HG02852 (cell line): Measurements from ENCODE around the gene MMP14.
"Not testable (repeated sequence)": the region's sequence is repeated elsewhere in the genome, so short reads cannot be mapped to it uniquely, and the experiment has no call there.

ENCODE experiments used
- ATAC-seq: cut with Tn5 transposase; IDR thresholded peaks from one replicate; pipeline ENCODE4 v1.9.1; 2021; ENCODE audit warnings: mild to moderate bottlenecking, moderate library complexity; ENCODE audit not compliant: unreplicated experiment

Gene MMP14

DNA sequence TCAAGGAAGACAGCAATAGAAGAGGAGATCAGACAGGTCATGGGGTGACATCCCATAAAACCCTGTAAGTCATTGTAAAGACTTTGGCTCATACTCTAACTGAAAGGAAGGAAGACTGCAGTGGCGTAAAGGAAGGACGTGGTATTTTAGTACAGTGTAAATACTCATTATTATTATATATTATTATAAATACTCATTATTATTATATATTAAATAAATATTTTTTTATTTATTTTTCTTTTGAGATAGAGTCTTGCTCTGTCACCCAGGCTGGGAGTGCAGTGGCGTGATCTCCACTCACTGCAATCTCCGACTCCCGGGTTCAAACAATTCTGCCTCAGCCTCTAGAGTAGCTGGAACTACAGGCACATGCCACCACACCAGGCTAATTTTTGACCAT is 20.0 kb downstream of the MMP14 start:
- no peak for ATAC-seq

DNA sequence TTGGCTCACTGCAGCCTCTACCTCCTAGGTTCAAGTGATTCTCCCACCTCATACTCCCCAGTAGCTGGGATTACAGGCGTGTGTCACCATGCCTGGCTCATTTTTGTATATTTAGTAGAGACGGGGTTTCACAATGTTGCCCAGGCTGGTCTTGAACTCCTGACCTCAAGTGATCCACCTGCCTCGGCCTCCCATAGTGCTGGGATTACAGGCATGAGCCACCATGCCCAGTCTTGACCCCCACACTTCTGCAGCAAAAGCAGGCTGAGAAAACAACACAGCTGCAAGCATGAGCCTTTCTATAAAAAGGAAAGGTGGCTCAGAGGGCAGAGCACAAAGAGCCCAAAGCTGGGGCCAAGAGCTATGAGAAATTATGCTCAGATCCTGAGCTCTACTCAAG is 24.0 kb downstream of the MMP14 start:
- not testable (repeated sequence) for ATAC-seq

DNA sequence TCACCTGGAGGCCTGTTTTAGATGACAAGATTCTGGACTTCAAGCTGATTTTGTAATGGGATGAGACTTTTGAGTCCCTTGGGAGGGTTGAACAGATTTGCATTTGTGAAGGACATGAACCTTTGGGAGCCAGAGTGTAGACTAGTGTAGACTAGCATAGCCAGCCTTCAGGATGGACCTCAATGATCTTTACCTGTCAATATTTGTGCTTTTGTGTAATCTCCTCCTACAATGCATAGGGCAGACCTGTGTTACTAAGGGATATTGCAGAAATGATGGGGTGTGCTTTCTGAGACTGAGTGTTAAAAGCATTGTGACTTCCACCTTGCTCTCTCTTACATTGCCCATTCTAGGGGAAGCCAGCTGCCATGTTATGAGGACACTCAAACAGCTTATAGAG is 25.3 kb downstream of the MMP14 start:
- no peak for ATAC-seq

DNA sequence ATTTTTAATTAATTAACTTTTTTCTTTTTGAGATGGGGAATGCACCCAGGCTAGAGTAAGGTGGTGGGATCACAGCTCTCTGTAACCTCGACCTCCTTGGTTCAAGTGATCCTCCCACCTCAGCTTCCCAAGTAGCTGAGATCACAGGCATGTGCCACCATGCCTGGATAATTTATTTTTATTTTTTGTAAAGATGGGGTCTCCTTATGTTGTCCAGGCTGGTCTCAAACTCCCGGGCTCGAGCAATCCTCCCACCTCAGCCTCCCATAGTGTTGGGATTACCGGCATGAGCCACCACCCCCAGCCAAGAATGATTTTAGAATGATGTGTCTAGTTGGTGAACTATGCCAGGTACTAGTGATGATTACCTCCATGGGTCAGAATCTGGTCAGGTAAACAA is 28.6 kb downstream of the MMP14 start:
- no peak for ATAC-seq

DNA sequence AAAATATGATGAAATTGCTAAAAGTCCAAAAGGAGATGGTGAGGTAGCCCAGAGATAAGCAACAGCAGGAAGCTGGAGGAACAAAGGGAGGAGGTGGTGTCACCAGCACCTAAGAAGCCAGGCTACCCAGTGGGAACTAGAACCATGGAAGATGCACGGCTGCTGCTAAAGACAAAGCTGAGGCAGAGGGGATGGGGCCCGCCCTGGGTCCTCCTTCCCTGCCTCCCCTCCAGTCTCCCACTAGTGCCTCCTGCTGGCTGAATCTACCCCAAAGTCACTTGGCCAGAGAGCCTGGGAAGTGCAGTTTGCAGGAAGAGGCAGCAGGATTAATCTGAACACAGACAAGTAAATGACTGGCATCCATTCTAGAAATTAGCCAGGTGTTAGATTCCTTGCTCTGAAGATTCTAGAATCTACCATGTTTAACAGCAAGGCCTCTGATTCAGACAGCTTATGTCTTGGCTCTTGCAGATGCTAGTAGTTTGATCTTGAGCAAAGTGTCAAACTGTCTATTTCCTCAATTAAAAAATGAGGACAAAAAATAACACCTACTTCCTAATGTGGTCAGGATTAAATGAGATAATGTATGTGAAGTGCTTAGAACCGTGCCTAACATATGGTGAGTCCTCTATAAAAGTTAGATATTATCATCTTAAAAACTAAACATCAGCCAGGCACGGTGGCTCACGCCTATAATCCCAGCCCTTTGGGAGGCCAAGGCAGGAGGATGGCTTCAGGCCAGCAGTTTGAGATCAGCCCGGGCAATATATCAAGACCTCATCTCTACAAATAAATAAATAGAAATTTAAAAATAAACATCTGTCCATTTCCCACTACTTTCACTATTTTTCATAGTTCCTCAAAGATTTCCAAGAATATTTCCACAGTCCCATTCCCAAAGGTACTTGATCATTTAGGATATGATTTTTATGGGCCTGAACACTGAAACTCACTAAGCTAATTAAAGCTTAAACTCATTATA is 29.3 kb downstream of the MMP14 start:
- ATAC-seq: no peak

DNA sequence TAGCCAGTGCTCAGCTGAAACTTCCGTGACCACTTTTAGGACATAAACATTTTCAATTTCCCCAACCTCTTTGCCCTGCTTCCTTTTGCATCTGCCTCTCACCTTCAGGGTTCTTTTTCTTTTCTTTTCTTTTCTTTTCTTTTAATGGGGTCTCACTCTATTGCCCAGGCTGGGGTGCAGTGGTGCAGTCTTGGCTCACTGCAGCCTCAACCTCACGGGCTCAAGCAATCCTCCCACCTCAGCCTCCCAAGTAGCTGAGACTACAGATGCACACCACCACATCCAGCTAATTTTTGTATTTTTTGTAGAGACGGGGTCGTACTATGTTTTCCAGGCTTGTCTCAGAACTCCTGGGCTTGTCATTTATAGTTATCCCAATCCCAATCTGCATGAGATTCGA is 30.5 kb downstream of the MMP14 start:
- ATAC-seq: no peak

DNA sequence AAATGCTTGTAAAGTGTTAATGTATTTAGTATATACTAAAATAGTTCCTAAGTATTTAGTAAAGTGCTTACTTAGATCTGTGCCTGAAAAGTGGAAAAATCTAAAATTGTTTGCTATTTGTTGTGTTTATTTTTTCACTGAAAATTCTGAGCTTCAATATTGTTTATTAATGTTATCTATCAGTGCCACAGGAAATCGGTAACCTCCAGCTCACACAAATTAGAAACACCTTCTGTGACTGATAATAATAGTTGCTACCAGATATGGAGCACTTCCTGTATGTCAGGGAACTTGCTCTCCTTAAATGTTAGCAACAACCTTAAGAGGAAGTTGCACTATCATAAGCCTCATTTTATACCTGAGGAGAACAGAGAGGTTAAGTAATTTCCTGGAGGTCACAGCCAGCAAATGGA is 34.4 kb downstream of the MMP14 start:
- peak; percentile 39 for ATAC-seq

DNA sequence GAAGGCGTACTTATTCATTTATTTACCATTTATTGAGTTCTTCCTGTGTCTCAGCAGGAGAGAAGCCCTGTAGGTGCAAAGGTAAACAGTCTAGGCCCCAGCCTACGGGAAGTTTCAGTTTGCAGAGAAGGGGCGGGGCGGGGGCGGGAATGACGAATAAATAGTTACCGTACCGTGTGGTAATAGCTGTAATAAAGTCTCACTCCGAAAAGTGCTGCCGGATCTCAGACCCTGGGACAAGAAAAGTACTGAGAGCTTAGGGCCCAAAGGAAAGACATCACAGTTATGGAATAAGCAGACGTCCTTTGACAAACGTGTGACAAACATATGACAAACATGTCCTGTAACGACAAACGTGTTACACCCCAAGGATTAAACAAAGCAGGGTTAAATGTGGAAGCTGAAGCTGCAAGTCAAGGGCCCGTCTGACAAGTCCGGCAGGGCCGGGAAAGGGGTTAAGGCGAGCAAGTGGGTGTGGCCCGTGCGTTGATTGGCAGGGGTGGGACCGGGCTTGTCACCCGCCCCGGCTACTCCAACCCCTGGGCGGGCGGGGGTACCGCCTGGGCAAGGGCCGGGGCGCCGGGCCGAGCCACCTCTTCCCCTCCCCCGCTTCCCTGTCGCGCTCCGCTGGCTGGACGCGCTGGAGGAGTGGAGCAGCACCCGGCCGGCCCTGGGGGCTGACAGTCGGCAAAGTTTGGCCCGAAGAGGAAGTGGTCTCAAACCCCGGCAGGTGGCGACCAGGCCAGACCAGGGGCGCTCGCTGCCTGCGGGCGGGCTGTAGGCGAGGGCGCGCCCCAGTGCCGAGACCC is 35.0 kb downstream of the MMP14 start, which contains the start of gene LRP10:
Gene LRP10, plus strand, starts transcription at position 517 of the 809 bp plus-strand sequence. CDS start 564 bp downstream, outside the sequence.
- ATAC-seq: peak; percentile 77

DNA sequence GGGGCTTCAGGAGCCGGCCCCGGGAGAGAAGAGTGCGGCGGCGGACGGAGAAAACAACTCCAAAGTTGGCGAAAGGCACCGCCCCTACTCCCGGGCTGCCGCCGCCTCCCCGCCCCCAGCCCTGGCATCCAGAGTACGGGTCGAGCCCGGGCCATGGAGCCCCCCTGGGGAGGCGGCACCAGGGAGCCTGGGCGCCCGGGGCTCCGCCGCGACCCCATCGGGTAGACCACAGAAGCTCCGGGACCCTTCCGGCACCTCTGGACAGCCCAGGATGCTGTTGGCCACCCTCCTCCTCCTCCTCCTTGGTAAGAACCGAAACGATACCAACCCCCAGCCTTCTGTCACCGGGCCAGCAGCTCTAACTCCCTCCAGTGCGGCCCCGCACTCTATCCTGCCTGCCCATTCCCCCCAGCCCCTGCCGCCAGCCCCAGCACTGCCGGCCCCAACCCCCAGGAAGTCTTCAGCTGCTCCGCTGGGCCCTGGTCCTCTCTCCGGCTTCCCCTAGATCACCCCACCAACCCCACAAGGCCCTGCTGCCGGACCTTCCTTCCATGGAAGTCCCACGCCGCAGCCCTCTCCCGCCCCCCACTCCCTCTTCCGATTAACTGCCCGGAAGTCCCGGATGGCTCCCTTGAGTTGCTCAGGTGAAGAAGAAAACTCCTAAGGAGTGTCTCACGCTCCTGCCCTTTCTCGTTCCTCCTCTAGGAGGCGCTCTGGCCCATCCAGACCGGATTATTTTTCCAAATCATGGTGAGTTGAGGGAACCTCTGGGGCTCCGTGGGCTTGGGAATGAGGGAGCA is 35.8 kb downstream of the MMP14 start:
- peak; percentile 23 for ATAC-seq

DNA sequence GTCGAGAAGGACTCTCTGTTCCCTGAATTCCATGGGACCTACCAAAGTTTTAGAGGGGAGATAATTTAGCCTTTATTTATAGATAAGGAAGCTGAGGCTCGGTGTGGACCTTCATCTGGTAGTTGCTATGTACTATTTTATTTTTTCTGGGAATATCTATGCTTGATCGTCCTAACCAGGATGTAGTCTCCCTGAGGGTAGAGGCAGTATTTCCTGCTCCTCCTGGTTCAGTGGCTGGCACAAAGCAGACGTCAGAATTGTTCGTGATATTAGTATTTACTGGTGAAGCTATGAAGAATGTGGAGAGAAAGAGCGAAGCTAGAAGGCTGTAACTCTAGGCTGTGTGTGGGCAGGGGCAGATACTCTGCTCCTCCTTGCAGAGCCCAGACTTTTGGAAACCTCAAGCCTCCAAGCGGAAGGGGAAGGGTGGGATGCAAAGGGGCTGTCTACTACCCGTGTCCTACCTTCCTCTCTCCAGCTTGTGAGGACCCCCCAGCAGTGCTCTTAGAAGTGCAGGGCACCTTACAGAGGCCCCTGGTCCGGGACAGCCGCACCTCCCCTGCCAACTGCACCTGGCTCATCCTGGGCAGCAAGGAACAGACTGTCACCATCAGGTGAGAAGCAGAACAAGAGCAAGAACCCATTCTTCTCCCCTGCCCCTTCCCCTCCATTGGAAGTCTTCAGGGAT is 36.6 kb downstream of the MMP14 start:
- ATAC-seq: no peak

DNA sequence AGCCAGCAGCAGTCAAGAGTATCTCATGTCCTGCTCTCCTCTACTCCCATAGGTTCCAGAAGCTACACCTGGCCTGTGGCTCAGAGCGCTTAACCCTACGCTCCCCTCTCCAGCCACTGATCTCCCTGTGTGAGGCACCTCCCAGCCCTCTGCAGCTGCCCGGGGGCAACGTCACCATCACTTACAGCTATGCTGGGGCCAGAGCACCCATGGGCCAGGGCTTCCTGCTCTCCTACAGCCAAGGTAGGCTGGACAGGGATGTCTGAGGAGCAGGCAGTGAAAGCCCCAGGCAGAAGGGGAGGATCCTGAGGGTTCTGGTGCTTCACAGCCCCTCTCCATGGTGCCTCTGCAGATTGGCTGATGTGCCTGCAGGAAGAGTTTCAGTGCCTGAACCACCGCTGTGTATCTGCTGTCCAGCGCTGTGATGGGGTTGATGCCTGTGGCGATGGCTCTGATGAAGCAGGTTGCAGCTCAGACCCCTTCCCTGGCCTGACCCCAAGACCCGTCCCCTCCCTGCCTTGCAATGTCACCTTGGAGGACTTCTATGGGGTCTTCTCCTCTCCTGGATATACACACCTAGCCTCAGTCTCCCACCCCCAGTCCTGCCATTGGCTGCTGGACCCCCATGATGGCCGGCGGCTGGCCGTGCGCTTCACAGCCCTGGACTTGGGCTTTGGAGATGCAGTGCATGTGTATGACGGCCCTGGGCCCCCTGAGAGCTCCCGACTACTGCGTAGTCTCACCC is 38.8 kb downstream of the MMP14 start:
- ATAC-seq: no peak

DNA sequence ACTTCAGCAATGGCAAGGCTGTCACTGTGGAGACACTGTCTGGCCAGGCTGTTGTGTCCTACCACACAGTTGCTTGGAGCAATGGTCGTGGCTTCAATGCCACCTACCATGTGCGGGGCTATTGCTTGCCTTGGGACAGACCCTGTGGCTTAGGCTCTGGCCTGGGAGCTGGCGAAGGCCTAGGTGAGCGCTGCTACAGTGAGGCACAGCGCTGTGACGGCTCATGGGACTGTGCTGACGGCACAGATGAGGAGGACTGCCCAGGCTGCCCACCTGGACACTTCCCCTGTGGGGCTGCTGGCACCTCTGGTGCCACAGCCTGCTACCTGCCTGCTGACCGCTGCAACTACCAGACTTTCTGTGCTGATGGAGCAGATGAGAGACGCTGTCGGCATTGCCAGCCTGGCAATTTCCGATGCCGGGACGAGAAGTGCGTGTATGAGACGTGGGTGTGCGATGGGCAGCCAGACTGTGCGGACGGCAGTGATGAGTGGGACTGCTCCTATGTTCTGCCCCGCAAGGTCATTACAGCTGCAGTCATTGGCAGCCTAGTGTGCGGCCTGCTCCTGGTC is 39.4 kb downstream of the MMP14 start:
- no peak for ATAC-seq

DNA sequence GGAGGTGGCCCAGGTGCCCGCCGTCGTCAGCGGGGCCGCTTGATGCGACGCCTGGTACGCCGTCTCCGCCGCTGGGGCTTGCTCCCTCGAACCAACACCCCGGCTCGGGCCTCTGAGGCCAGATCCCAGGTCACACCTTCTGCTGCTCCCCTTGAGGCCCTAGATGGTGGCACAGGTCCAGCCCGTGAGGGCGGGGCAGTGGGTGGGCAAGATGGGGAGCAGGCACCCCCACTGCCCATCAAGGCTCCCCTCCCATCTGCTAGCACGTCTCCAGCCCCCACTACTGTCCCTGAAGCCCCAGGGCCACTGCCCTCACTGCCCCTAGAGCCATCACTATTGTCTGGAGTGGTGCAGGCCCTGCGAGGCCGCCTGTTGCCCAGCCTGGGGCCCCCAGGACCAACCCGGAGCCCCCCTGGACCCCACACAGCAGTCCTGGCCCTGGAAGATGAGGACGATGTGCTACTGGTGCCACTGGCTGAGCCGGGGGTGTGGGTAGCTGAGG is 40.7 kb downstream of the MMP14 start:
- ATAC-seq: no peak

DNA sequence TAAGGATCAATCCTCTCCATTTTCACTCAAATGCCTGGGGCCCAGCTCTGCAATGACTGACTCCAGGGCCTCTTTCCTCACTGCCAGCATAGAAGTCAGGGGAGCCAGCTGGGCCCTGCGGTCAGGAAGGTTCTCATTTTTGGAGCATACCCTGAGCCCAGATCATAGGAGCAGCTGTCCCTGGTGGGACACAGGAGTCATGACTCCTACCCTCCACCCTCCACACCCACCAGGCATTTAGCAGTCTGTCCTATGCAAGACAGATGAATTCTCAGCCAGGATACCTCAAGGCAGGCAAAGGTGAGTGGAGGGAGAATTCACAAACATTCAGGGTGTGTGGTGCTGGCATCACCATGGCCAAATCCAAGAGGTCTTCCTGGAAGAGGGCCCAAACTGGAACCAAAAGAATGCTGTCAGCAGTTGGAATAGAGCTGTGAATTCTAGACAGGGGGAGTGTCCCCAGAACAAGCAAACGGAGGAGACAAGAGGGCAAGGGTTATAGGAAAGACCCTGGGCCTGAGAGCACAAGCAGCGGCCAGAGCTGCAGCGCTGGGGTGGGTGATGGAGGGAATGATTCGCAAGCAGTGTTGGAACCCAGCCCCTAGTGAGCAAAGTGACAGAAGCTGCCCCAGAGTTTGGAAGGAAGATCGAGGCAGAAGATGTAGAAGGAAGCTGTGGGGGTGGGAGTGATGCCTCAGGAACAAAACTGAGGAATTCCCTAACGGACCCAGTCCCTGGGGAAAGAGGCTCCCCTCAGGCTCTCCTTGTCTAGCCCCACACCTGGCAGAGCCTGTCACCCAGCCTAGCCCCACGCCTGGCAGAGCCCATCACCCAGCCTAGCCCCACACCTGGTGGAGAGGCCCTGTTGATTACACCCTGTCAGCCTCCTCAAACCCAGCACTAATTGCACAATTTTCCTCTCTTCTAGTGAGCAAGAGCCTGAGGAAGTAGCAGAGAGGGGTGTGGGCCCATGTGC is 42.2 kb downstream of the MMP14 start:
- no peak for ATAC-seq

DNA sequence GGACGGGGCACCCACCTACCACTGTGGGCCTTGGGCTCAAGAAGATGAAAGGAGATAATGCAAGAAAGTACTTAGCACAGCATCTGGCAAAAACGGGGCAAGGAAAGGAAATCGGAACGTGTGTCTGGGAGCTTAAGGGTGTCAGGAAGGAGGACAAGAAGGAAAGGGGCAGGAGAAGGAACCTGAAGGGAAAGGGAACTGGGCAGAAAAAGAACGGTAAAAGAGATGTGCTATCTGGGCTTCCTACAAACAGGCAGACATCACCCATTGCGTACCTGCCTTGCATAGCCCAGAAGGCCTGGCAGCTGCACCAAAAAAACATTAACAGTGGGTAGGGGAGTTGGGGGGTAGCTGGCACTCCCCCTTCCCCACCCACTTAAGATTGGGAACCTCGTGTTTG is 45.7 kb downstream of the MMP14 start:
- no peak for ATAC-seq

DNA sequence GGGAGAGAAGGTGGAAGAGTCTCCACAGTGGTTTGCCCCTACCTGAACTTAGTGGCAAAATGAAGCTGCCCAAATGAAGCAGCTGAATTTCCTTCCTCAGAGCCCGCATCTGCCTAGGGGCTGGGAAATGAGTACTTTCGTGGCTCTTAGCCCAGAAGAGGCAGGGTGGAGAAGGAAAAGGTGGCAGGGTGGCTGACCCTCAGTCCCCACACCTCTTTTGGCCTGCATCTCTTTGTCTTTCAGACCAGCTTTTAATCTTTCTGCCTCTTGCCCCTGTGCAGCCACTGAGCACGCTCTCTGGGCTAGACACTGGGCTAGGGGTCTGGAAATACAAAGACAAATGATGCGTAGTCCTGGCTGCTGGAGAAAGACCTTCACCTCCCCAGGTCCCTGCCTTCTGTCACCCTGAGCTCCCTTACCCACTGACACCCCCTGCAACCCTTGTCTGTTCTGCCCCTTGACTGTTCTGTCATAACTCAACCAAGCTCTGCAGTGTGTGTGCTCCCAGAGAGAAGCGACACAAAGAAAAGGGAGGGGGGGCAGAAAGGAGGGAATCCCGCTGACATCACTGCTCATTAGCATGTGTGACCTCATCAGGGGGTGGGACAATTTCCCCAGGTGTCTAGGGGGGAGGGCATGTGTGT is 46.3 kb downstream of the MMP14 start:
- no peak for ATAC-seq

DNA sequence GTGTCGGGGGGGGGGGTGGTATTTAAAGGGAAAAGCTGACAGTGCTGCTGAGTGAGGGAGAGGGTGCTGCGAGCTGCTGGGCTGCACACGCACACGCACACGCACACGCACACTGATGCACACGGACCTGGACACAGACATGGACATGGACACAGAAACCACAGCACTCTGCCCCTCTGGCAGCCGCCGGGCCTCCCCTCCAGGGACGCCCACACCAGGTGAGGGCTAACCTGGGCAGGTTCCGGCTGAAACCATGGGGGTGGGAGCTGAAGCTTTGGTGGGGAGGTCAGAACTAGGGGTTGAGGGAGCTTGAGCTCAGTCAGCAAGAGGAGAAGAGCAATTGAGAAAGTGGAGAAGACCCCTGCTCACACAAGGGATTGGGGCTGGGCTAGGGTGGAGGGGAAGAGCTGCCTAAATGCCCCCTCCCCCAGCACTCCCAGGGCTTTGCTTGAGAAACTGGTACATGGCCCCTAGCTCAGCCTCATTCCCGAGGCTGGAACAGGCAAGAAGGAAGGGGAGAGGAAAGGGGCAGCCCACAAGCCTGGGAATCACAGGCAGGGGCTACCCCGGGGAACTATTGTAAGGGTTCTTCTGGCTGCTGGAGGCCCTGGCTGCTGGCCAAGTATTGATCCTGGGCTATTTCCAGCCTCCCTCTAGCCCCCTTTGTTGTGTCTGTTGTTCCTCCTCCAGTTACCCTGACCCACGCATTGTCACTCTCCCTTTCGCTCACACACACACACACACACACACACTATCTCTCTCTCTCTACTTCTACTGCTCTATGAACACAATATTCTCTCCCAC is 47.0 kb downstream of the MMP14 start, which contains the start of gene REM2:
Gene REM2, plus strand, starts transcription at position 50 of the 804 bp plus-strand sequence. Its CDS starts 66 bp downstream, at position 116.
- no peak for ATAC-seq
